Activated naive CD8-positive, alpha-beta T cell treated with anti-CD3 and anti-CD28 coated beads, Interleukin-2, amount 10 ng/mL, durations not matched to agents 7 days and 5 days (primary cell): ENCODE measurements around the gene CAPN10. TPM values are rescaled to one million over a fixed set of nuclear protein-coding genes. Genes with fewer than 3 reads are reported as not detected.

Experiments
- ATAC-seq: fragments of 150-1000 bp; cut with Tn5 transposase; one replicate; pipeline ENCODE4 v1.10.0; 2021; ENCODE audit warnings: low read depth, moderate library complexity
- POLR2A ChIA-PET: fragments of 350-600 bp; sonication (Branson Sonifier 250); formaldehyde crosslinking; loops from one replicate; lab custom pipeline; 2021; ENCODE audit warnings: antibody characterized with exemption; lab: Charles Lee
- DNase-seq: peaks from one replicate; pipeline ENCODE4 v3.0.0; 2021
- H3K27ac Mint-ChIP-seq: one replicate; pipeline ENCODE4 v1.8.0; 2022; ENCODE audit warnings: mild to moderate bottlenecking, mixed read lengths
- H3K27me3 Mint-ChIP-seq: one replicate; pipeline ENCODE4 v1.8.0; 2022; ENCODE audit warnings: mild to moderate bottlenecking, moderate library complexity, mixed read lengths
- H3K36me3 Mint-ChIP-seq: one replicate; pipeline ENCODE4 v1.8.0; 2021; ENCODE audit warnings: mild to moderate bottlenecking, mixed read lengths
- H3K4me1 Mint-ChIP-seq: one replicate; pipeline ENCODE4 v1.8.0; 2021; ENCODE audit warnings: mixed read lengths
- H3K4me3 Mint-ChIP-seq: one replicate; pipeline ENCODE4 v1.8.0; 2022; ENCODE audit warnings: mild to moderate bottlenecking, moderate library complexity, mixed read lengths
- H3K9me3 Mint-ChIP-seq: one replicate; pipeline ENCODE4 v1.8.0; 2021; ENCODE audit warnings: mixed read lengths
- total RNA-seq, 2 experiments: library from RNA; stranded (reverse); gene quantifications; one replicate each; pipeline ENCODE4 v1.2.3, GENCODE V29; 2021

Gene CAPN10
- total RNA-seq, 2 experiments from 2014 or later: 72.3 to 74.2 TPM

DNA sequence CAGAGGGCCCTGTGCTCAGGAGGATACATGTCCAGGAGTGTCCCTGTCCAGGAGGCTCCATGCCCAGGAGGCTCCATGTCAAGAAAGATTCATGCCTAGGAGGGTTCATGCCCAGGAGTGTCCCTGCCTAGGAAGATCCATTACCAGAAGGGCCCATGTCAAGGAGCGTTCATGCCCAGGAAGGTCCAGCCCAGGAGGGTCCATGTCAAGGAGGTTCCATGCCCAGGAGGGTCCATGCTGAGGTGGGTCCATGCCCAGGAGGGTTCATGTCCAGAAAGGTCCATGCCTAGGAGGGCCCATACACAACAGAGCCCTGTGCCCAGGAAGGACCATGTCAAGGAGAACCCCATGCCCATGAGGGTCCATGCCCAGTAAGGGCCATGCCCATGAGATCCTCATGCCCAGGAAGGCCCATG is 45.8 kb downstream of the CAPN10 start:
- Mint-ChIP-seq H3K4me3 (no peak overlapping the region), H3K4me1 (peaks cover under 1% of the 10 kb centered on the region), H3K9me3 (peaks cover 26% of the 10 kb centered on the region), H3K27me3 (no peaks in the 10 kb centered on the region), H3K27ac (no peak overlapping the region), H3K36me3 (peaks cover 37% of the 10 kb centered on the region)
- DNase-seq (no peak), ATAC-seq (no peak)
- POLR2A ChIA-PET: no interaction called here

GRCh38 chr2:240635121-240635997 is 48.8 kb downstream of the CAPN10 start:
- peaks cover 36% of the 10 kb centered on the region for H3K36me3 Mint-ChIP-seq
- ATAC-seq: peak; percentile 17
- H3K27ac Mint-ChIP-seq: peak overlapping the region; percentile 15
- peaks cover 2% of the 10 kb centered on the region for H3K27me3 Mint-ChIP-seq
- DNase-seq: no peak
- H3K4me1 Mint-ChIP-seq: no peaks in the 10 kb centered on the region
- H3K9me3 Mint-ChIP-seq: peaks cover 26% of the 10 kb centered on the region
- POLR2A ChIA-PET: no interaction called here
- H3K4me3 Mint-ChIP-seq: no peak overlapping the region

GRCh38 chr2:240635998-240636547 is 49.5 kb downstream of the CAPN10 start:
- H3K4me1 Mint-ChIP-seq: no peaks in the 10 kb centered on the region

GRCh38 chr2:240636563-240637115 is 50.1 kb downstream of the CAPN10 start:
- no peak for DNase-seq
- Mint-ChIP-seq H3K27ac (no peak overlapping the region), H3K27me3 (peaks cover 2% of the 10 kb centered on the region), H3K4me3 (no peak overlapping the region), H3K4me1 (no peaks in the 10 kb centered on the region), H3K36me3 (peaks cover 30% of the 10 kb centered on the region), H3K9me3 (peaks cover 25% of the 10 kb centered on the region)
- ATAC-seq: no peak
- POLR2A ChIA-PET: no interaction called here

More at GRCh38 chr2:240635998-240636547, 49.5 kb downstream of the CAPN10 start:
- Mint-ChIP-seq H3K27me3 (peaks cover 2% of the 10 kb centered on the region), H3K27ac (no peak overlapping the region), H3K9me3 (peaks cover 26% of the 10 kb centered on the region), H3K4me3 (no peak overlapping the region), H3K36me3 (peaks cover 32% of the 10 kb centered on the region)
- DNase-seq (no peak), ATAC-seq (no peak)
- POLR2A ChIA-PET: no interaction called here

DNA sequence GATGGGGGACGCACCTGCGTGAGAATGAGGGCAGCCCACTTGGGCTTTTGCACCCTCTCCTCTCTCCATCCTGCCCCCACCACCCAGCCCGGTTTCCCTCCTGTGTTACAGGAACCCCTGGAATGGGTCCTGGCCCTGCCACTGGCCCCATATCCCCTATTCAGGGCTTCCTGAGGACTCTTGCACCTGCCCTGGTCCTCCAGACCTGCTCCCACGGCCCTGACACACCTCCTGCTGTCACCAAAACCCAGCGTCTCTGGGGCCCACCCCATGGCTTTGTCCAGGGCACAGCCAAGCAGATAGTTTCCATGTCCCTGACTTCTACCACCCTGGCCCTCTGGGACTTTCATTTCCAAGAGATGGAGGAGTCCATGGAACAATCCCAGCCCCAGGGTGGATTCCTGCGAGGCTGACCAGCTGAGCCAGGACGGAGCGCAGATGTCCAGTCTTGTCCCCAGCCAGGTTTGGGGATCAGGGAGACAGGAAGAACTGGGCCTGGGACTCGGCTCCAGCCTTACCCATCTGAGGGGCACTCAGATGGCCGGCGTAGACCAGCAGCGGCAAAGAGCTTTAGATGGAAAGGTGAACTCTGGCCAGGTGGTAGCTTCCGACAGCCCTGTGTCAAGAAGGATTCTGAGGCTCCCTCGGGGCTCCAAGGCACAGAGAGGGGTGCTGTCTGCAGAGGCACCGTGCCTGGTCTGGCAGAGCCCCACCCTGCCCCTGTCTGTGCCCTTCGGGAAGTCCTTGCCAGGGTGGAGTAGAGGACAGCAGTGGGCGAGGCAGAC is 50.8 kb downstream of the CAPN10 start:
- POLR2A ChIA-PET: interaction anchor here (1.1 kb wide), 1 partner anchor 10 kb away, joined by 3 read pairs; no protein-coding TSS in a partner anchor
- H3K36me3 Mint-ChIP-seq: peaks cover 23% of the 10 kb centered on the region
- ATAC-seq (no peak), DNase-seq (no peak)
- H3K27ac Mint-ChIP-seq: no peak overlapping the region
- peaks cover 22% of the 10 kb centered on the region for H3K9me3 Mint-ChIP-seq
- H3K4me3 Mint-ChIP-seq: no peak overlapping the region
- H3K4me1 Mint-ChIP-seq: no peaks in the 10 kb centered on the region
- H3K27me3 Mint-ChIP-seq: peaks cover 2% of the 10 kb centered on the region

DNA sequence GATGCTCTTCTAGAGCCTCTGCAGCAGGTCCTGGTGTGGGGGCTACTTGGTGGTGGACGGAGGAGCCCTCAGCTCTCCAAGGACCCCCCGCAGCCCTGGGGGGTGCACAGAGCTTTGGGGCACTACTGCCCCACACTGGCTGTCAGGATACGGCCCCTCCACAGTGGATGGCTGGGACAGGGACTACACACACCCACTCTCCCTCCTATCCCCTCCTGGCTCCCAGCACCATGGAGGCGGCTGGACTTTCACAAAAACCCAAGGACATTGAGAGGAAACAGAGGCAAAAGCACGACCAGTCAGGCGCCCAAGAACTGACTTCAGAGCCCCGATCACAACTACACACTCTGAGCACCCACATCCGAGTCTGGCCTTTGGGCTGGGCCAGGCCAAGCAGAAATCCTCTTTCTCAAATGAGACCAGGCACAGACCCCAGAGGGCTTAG is 51.4 kb downstream of the CAPN10 start:
- peaks cover 17% of the 10 kb centered on the region for H3K36me3 Mint-ChIP-seq
- H3K27me3 Mint-ChIP-seq: peaks cover 2% of the 10 kb centered on the region
- H3K27ac Mint-ChIP-seq: no peak overlapping the region
- no peaks in the 10 kb centered on the region for H3K4me1 Mint-ChIP-seq
- H3K4me3 Mint-ChIP-seq: no peak overlapping the region
- POLR2A ChIA-PET: interaction anchor here (1.1 kb wide), 1 partner anchor 11 kb away, joined by 3 read pairs; no protein-coding TSS in a partner anchor
- ATAC-seq (no peak), DNase-seq (no peak)
- peaks cover 17% of the 10 kb centered on the region for H3K9me3 Mint-ChIP-seq

DNA sequence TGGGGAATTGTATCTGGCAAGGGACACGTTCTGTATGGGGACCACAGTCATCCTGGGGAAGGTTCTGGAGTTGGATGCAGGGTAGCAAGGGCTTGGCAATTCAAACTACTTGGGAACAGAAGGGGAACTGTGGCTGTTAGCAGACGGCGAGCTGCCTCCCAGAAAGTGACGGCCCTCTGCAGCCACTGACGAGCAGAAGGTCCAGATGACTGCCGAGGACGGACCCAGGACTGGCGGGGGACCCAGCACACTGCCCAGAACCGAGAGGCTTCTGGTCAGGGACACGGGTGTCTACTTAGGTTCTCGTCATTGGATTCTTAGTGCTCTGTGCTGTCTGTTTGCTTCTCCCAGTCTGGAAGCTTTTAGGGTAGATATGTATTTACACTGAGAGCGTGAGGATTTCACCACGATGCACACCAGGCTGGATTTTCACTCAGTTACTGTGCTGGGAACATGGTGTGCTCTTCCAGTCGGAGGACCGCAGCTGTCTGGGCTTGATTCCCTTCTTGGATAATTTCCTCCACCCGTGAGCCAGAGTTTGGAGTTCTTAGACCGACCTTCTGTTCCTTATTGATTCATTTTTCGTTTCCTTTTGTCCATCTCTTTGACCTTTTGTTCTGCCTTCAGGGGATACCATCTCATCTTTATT is 52.1 kb downstream of the CAPN10 start:
- Mint-ChIP-seq H3K27ac (no peak overlapping the region), H3K36me3 (peaks cover 10% of the 10 kb centered on the region), H3K4me3 (no peak overlapping the region), H3K27me3 (peaks cover 2% of the 10 kb centered on the region), H3K4me1 (no peaks in the 10 kb centered on the region), H3K9me3 (peaks cover 10% of the 10 kb centered on the region)
- no peak for ATAC-seq
- no peak for DNase-seq
- POLR2A ChIA-PET: interaction anchor here (1.1 kb wide), 1 partner anchor 12 kb away, joined by 3 read pairs; no protein-coding TSS in a partner anchor

DNA sequence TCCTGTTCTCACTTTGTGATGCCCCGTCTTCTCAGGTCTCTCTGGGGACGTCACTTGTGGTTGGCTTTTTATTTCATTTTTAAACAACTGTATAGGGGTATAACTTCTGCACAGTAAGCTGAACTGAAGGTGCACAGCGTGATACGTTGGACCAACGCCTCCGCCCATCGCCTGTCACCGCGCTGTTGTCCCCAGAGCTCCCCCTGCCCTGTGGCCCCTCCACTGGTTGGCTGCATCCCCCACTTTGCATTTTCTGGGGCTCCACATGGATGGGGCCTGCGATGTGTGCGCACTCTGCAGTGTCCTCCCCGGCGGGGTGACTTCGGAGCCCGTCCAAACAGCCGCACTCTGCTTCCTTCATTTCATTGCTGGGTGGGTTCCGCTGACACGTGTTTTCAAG is 53.0 kb downstream of the CAPN10 start:
- H3K27me3 Mint-ChIP-seq: peaks cover 3% of the 10 kb centered on the region
- H3K9me3 Mint-ChIP-seq: peaks cover 5% of the 10 kb centered on the region
- POLR2A ChIA-PET: no interaction called here
- no peak overlapping the region for H3K4me3 Mint-ChIP-seq
- H3K4me1 Mint-ChIP-seq: peaks cover under 1% of the 10 kb centered on the region
- no peak overlapping the region for H3K27ac Mint-ChIP-seq
- ATAC-seq: no peak
- no peak for DNase-seq
- H3K36me3 Mint-ChIP-seq: peaks cover 3% of the 10 kb centered on the region

DNA sequence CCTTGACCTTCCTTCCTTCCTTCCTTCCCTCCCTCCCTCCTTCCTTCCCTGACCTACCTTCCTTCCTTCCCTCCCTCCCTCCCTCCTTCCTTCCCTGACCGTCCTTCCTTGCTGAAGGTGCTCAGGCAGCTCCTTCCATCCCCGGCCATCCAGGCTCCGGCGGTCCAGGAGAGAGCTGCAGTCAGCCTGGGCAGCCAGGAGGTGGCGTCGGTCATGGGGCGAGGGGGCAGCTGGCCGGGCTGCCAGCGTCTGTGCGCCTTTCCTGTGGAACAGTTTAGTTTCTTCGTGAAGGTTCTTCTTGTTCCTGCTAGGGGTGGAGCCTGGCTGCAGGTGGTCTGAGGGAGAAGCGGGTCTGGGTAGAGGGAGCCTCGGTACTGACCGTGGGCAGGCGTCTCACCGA is 54.4 kb downstream of the CAPN10 start:
- H3K4me1 Mint-ChIP-seq: peaks cover 6% of the 10 kb centered on the region
- no peak overlapping the region for H3K4me3 Mint-ChIP-seq
- H3K9me3 Mint-ChIP-seq: no peaks in the 10 kb centered on the region
- H3K27me3 Mint-ChIP-seq: peaks cover 4% of the 10 kb centered on the region
- ATAC-seq (no peak), DNase-seq (no peak)
- POLR2A ChIA-PET: no interaction called here
- no peak overlapping the region for H3K27ac Mint-ChIP-seq
- H3K36me3 Mint-ChIP-seq: no peaks in the 10 kb centered on the region

GRCh38 chr2:240642061-240642805 is 55.7 kb downstream of the CAPN10 start:
- Mint-ChIP-seq H3K27me3 (peaks cover 4% of the 10 kb centered on the region), H3K4me1 (peaks cover 10% of the 10 kb centered on the region), H3K36me3 (no peaks in the 10 kb centered on the region), H3K4me3 (no peak overlapping the region), H3K27ac (no peak overlapping the region), H3K9me3 (no peaks in the 10 kb centered on the region)
- no peak for DNase-seq
- POLR2A ChIA-PET: no interaction called here
- ATAC-seq: no peak

DNA sequence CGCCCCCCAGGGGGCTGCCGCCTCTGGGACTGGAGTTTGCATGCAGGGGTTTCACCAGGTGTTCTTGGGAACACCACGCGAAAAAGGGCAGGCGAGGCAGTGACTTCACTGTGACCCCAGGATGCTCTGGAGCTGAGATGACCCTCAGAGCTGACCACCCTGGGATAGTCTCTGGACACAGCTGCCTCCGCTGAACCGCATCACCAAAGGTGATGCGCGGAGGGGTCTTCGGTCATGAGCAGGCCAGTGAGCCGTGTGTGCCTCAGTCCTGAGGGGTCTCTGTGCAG is 56.2 kb downstream of the CAPN10 start:
- POLR2A ChIA-PET: no interaction called here
- Mint-ChIP-seq H3K4me3 (no peak overlapping the region), H3K9me3 (no peaks in the 10 kb centered on the region), H3K27ac (no peak overlapping the region), H3K36me3 (no peaks in the 10 kb centered on the region), H3K4me1 (peaks cover 10% of the 10 kb centered on the region), H3K27me3 (peaks cover 7% of the 10 kb centered on the region)
- no peak for DNase-seq
- ATAC-seq: no peak

DNA sequence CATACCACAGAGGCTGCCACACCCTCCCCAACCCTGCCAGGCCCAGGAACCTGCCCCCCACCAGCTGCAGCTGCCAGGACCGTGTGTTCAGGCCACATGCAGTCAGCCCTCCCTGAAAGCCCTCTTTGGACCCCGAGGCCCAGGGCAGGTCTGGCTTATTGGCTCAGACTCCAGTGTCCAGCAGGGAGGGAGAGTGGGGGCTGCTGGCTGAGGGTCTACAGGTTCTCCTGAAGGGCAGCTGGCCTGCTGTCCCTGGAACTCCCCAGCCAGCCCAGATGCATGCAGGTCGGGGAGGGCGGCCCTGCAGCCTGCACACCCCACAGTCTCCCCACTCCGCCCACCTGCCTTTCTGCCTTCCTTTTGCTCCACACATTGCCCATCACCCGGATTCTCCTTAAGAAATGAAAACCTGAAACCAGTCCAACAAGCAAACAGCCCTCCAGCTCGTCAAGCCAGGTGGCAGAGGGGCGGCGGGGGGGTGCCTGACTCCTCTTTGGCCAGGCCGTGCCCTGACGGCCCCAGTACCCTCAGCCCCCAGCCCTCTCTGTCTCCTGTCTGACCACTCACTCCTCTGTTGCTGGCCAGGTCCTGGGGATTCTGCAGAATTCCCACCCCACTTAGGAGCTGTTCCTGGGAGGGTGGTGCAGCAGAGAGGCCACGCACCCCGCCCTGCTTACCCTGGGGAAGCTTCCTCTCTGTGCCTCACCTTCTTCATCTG is 56.7 kb downstream of the CAPN10 start:
- POLR2A ChIA-PET: no interaction called here
- no peak for ATAC-seq
- Mint-ChIP-seq H3K27ac (no peak overlapping the region), H3K36me3 (no peaks in the 10 kb centered on the region), H3K27me3 (peaks cover 9% of the 10 kb centered on the region), H3K4me1 (peaks cover 10% of the 10 kb centered on the region), H3K4me3 (no peak overlapping the region), H3K9me3 (no peaks in the 10 kb centered on the region)
- DNase-seq: no peak
